Subcutaneous abdominal adipose tissue (tissue), 5 donors: ENCODE data around the gene CIDEC.

Source experiments
- H3K27ac ChIP-seq: one replicate; pipeline ENCODE4 v1.7.0; 2013; ENCODE audit warnings: low read depth, mild to moderate bottlenecking, inconsistent platforms, low read length, moderate library complexity
- H3K27me3 ChIP-seq, 5 donors: one replicate each; pipeline ENCODE4 v1.7.0; 2013; ENCODE audit warnings: low read length in 5 of 5, inconsistent platforms in 1 of 5; ENCODE audit not compliant: control insufficient read depth in 5 of 5, insufficient read depth in 4 of 5
- H3K36me3 ChIP-seq, 5 donors: one replicate each; pipeline ENCODE4 v1.7.0; 2013; ENCODE audit warnings: low read length in 5 of 5; ENCODE audit not compliant: control insufficient read depth in 5 of 5, insufficient read depth in 5 of 5
- H3K4me1 ChIP-seq, 5 donors: one replicate each; pipeline ENCODE4 v1.7.0; 2013; ENCODE audit warnings: low read length in 5 of 5, mild to moderate bottlenecking in 3 of 5, moderate library complexity in 1 of 5; ENCODE audit not compliant: control insufficient read depth in 5 of 5, insufficient read depth in 5 of 5
- H3K4me3 ChIP-seq, 5 donors: one replicate each; pipeline ENCODE4 v1.7.0; 2013; ENCODE audit warnings: low read length in 5 of 5, low read depth in 1 of 5
- H3K9ac ChIP-seq, 5 donors: one replicate each; pipeline ENCODE4 v1.7.0; 2013; ENCODE audit warnings: low read length in 5 of 5, mild to moderate bottlenecking in 4 of 5, moderate library complexity in 3 of 5
- H3K9me3 ChIP-seq, 5 donors: one replicate each; pipeline ENCODE4 v1.7.0; 2013; ENCODE audit warnings: low read length in 5 of 5; ENCODE audit not compliant: control insufficient read depth in 5 of 5
- donor health status: healthy.
- donor health status: healthy.
- donor health status: healthy.
- donor health status: healthy.
- donor health status: healthy.

Gene CIDEC

DNA sequence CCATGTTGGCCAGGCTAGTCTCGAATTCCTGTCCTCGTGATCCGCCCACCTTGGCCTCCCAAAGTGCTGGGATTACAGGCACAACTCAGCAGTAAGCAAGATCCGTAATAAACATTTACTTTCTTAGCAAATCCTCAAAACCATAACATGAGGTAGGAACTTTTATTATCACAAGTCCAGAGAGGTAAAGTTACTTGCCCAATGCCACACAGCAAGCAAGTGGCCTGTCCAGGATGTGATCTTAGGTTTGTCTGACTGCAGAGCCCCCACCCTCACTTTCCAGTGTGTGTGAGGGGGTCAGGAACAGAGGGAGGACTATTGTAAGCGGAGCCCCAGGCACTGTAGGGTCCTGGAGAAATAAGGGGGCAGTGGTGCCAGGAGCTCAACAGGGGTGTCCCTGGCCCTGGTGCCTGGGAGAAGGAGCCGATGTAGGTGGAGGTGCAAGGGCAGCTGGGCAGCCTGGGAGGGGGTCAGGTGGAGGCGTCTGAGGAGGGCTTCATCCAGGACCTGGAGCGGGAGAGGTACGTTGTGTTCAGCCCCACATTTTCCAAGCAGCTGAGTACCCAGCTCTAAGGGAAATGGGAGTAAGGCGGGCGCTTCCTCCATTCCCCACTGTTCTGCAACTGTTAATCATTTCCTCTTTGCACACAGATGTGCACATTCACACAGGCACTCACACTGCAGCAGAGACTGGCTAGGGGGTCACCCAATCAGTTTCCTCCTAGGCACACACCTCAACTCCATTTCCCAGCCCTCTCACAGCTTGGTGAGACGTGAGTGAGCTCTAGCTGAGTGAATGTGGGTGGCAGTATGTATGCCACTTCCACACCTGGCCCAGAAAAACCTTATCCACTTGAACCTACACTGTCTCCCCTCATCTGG, 42.1 kb downstream of the CIDEC start:
- Histone ChIP-seq H3K27ac (no peak overlapping the region), H3K27me3 (no peaks in the 10 kb centered on the region), H3K9ac (peak overlapping the region in 1 of 5 donors; percentile 8), H3K36me3 (peaks cover 0 to 74% (median 65%) of the 10 kb centered on the region in 5 donors), H3K4me1 (peaks cover 0 to 13% (median 6%) of the 10 kb centered on the region in 5 donors), H3K4me3 (no peak overlapping the region), H3K9me3 (no peaks in the 10 kb centered on the region)

DNA sequence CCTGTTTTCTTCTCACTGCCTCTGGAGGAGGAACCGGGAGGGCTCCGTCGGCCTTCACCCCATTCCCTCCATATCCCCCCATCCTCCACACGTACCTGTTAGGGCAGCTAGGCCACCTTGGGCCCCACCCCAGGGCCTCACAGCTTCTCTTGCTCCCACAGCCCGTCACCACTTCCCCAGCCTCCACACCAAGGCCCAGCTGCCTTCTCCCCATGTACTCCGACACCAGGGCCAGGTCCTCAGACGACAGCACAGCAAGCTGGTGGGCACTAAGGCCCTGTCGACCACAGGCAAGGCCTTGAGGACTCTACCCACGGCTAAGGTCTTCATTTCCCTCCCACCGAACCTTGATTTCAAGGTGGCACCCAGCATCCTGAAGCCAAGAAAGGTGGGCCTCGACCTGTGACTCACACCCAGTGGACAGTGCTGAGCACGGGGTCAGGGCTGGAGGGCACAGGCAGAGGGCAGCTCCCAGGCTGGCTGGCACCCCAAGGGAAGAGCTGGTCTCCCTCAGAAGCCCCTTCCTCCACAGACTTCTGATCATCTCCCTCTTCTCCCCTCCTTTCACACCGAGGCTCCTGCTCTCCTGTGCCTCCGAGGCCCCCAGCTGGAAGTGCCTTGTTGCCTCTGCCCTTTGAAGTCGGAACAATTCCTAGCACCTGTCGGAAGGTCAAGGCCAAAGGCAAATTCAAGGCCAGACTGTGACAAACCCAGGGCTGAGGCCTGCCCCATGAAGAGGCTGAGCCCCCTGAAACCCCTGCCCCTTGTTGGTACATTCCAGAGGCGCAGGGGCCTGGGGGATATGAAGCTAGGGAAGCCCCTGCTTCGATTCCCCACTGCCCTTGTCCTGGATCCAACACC, 45.3 kb downstream of the CIDEC start:
- Histone ChIP-seq H3K4me3 (no peak overlapping the region), H3K4me1 (no peaks in the 10 kb centered on the region), H3K27me3 (no peaks in the 10 kb centered on the region), H3K27ac (no peak overlapping the region), H3K9ac (no peak overlapping the region), H3K36me3 (peaks cover 0 to 66% (median 54%) of the 10 kb centered on the region in 5 donors), H3K9me3 (no peaks in the 10 kb centered on the region)

DNA sequence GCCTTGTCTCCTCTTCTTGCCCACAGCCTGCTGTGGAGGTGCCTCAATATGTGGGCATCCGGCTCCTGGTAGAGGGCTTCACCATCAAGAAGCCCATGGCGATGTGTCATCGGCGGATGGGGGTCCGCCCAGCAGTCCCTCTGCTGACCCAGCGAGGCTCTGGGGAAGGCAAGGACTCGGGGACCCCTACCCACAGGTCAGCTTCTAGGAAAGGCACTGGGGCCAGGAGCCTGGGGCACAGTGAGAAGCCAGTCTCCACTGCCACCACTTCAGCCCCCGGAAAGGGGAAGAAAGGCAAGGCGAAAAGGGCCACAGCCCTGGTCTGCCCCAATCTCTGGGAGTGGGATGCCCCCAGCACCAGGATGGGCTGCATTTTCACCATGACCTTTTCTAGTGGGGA, 47.0 kb downstream of the CIDEC start:
- peaks cover 0 to 63% (median 55%) of the 10 kb centered on the region in 5 donors for H3K36me3 ChIP-seq
- H3K4me1 ChIP-seq: no peaks in the 10 kb centered on the region
- no peak overlapping the region for H3K9ac ChIP-seq
- no peaks in the 10 kb centered on the region for H3K9me3 ChIP-seq
- H3K27me3 ChIP-seq: no peaks in the 10 kb centered on the region
- no peak overlapping the region for H3K27ac ChIP-seq
- no peak overlapping the region for H3K4me3 ChIP-seq

DNA sequence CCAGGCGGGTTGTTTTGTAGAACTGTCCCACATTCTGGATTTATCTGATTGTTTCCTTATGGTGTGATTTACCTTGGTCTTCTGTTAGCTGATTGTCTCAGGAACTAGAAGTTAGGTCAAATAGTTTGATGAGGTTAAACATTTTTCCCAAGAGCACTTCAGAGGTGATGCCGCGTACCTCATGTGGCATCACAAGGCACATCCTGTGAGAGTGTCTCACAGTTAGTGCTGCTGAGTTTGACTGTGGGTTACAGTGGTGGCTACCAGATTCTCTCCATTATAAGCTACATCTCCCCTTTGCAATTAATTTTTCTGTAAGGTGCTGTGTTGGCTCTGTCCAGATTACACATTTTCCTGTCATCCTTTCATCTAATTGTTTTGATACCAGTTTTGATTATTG, 48.8 kb downstream of the CIDEC start:
- H3K36me3 ChIP-seq: peaks cover 0 to 63% (median 55%) of the 10 kb centered on the region in 5 donors
- no peak overlapping the region for H3K9ac ChIP-seq

GRCh38 chr3:9828801-9829755, 51.0 kb downstream of the CIDEC start:
- no peaks in the 10 kb centered on the region for H3K4me1 ChIP-seq
- H3K27ac ChIP-seq: no peak overlapping the region
- no peak overlapping the region for H3K4me3 ChIP-seq
- peaks cover 0 to 43% (median 37%) of the 10 kb centered on the region in 5 donors for H3K36me3 ChIP-seq
- H3K9ac ChIP-seq: no peak overlapping the region
- no peaks in the 10 kb centered on the region for H3K9me3 ChIP-seq
- H3K27me3 ChIP-seq: no peaks in the 10 kb centered on the region

More for the DNA sequence above, 48.8 kb downstream of the CIDEC start:
- Histone ChIP-seq H3K4me3 (no peak overlapping the region), H3K9me3 (no peaks in the 10 kb centered on the region), H3K27me3 (no peaks in the 10 kb centered on the region), H3K27ac (no peak overlapping the region), H3K4me1 (no peaks in the 10 kb centered on the region)

DNA sequence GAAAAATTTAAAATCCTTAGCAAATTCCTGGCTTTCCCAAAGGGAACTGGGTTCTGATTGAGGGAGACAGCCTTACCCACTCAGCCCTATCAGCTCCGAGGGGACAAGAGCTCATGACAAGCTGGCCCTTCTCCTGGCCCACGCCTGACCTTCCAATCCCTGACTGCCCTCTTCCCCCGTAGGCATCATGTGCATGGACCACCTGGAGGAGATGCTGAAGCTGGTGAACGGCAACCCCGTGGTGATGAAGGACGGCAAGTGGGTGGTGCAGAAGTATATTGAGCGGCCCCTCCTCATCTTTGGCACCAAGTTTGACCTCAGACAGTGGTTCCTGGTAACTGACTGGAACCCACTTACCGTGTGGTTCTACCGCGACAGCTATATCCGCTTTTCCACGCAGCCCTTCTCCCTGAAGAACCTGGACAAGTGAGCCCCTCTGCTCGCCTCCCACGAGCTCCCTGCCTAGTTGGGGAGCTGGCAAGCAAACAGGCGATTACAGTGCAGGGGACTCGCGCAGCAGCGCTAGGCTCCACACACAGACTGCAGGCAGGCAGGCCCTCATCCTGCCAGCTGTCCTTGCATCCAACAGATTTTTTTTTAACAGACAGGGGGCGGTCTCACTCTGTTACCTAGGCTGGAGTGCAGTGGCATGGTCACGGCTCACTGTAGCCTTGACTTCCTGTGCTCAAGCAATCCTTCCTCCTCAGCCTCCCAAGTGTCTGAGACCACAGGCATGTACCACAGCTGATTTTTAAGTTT, 53.1 kb downstream of the CIDEC start:
- no peak overlapping the region for H3K27ac ChIP-seq
- peaks cover 0 to 28% (median 22%) of the 10 kb centered on the region in 5 donors for H3K36me3 ChIP-seq
- no peak overlapping the region for H3K4me3 ChIP-seq

DNA sequence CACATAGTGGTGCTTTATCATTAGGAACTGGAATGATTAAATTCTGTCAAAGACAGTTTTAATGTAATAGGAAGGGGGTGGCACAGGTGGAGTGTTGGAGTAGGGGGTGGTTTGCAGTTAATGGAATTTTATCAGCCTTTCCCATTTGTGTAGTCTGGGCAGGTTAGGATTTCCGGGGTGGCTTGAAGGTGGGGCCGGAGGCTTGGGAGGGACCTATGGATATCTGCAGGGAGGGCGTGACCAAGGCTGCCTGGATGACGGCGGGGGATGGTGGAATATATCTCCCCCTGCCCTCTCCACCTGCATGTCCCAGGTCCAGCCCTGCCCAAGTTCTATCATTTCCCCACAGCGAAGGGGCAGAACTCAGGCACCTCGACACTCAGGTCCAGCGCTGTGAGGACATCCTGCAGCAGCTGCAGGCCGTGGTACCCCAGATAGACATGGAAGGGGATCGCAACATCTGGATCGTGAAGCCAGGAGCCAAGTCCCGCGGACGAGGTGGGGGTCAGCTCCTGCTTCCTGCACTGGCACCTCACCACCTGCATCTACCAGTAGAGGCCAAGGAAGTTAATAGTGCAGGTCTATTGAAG, 54.5 kb downstream of the CIDEC start:
- H3K36me3 ChIP-seq: peaks cover 0 to 27% (median 22%) of the 10 kb centered on the region in 5 donors
- H3K4me3 ChIP-seq: no peak overlapping the region
- H3K9ac ChIP-seq: no peak overlapping the region
- no peaks in the 10 kb centered on the region for H3K4me1 ChIP-seq
- no peaks in the 10 kb centered on the region for H3K9me3 ChIP-seq
- no peaks in the 10 kb centered on the region for H3K27me3 ChIP-seq
- H3K27ac ChIP-seq: no peak overlapping the region

More for the DNA sequence above, 53.1 kb downstream of the CIDEC start:
- H3K27me3 ChIP-seq: no peaks in the 10 kb centered on the region
- no peaks in the 10 kb centered on the region for H3K9me3 ChIP-seq
- H3K4me1 ChIP-seq: no peaks in the 10 kb centered on the region
- no peak overlapping the region for H3K9ac ChIP-seq

GRCh38 chr3:9820946-9821345, 59.1 kb downstream of the CIDEC start:
- H3K36me3 ChIP-seq: peaks cover 0 to 29% (median 18%) of the 10 kb centered on the region in 5 donors
- H3K27me3 ChIP-seq: no peaks in the 10 kb centered on the region
- H3K4me1 ChIP-seq: no peaks in the 10 kb centered on the region
- H3K4me3 ChIP-seq: no peak overlapping the region
- H3K9me3 ChIP-seq: no peaks in the 10 kb centered on the region
- H3K9ac ChIP-seq: no peak overlapping the region
- H3K27ac ChIP-seq: no peak overlapping the region

DNA sequence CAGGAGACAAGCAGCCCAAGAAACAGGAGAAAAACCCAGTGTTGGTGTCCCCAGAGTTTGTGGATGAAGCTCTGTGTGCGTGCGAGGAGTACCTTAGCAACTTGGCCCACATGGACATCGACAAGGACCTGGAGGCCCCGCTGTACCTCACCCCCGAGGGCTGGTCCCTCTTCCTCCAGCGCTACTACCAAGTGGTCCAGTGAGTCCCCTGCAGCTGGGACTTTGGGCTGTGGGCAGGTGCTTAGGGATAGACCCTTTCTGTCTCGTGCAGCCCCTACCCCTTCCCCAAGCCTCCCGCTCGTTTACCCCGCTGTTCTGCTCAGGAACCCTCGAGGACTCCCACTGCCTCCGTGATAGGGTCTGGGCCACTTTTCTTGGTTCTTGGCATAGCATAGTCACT, 59.5 kb downstream of the CIDEC start:
- Histone ChIP-seq H3K27ac (no peak overlapping the region), H3K36me3 (peaks cover 0 to 32% (median 17%) of the 10 kb centered on the region in 5 donors), H3K9me3 (no peaks in the 10 kb centered on the region), H3K9ac (no peak overlapping the region), H3K4me1 (no peaks in the 10 kb centered on the region), H3K4me3 (no peak overlapping the region), H3K27me3 (no peaks in the 10 kb centered on the region)
